Heart left ventricle (tissue), 13 donors: ENCODE results near the gene CCR9.

ENCODE experiments used
- CTCF ChIP-seq, 12 donors: fragments of 200-600 bp; sonication (generic) in 4 of 12; IDR thresholded peaks; one replicate each; pipeline versions ENCODE4 v1.5.0 to v1.8.0; 2018 to 2022; ENCODE audit warnings: antibody characterized with exemption in 12 of 12, mild to moderate bottlenecking in 5 of 12
- POLR2A ChIP-seq, 2 donors: fragments of 450-650 bp; IDR thresholded peaks; one replicate each; pipeline ENCODE4 v1.6.1; 2017; ENCODE audit warnings: antibody characterized with exemption in 2 of 2, mild to moderate bottlenecking in 2 of 2, moderate library complexity in 2 of 2
- donor health status: ischemic (EF 13 %, LVEDD 7.1; RV severe dilation, severe dysfunction).
- donor health status: DM: no; HTN: yes; CAD: no.
- donor health status: DM: no; HTN: no; CAD: no.
- donor health status: ischemic (EF 25% LVEDD 6.9; RV normal size, moderate dysfunction).
- donor health status: ischemic (EF 25% LVEDD 5.7; RV mildly dilated, moderate dysfunction).
- donor health status: ischemic (EF 35%, LVEDD 5.7; RV mildly dilated, moderate dysfunction).
- donor health status: nonischemic (EF 11% LVEDD 7.7; RV severe dilation, severe dysfunction).
- donor health status: DM: yes; HTN: yes; CAD: no.
- donor health status: PGD.
- donor health status: ischemic (EF 29% LVEDD 5.4; RV normal size, mild dysfunction).
- donor health status: nonischemic (EF 23%, LVEDD 6.1; RV moderate dilation, normal function).

- no peak for TF ChIP-seq POLR2A (IDR thresholded peaks at IDR 0.05)
- TF ChIP-seq CTCF (IDR thresholded peaks at IDR 0.05), result no peak
Observed at GRCh38 chr3:45852828-45853227, 33.5 kb upstream of the CCR9 start.
